Forelimb muscle (tissue), 1 donor: ENCODE data around the gene PEX14. TPM values are rescaled to one million over a fixed set of nuclear protein-coding genes. Genes with fewer than 3 reads are reported as not detected.

ENCODE experiments used
- DNase-seq: peaks from one replicate; pipeline ENCODE4 v3.0.0-alpha.2; 2013; ENCODE audit warnings: low read depth
- polyA plus RNA-seq: library from polyadenylated mRNA; unstranded; fragments of 120-200 nt; gene quantifications from one replicate; pipeline ENCODE4 v1.2.1, GENCODE V29; 2013; ENCODE audit not compliant: insufficient read length

PEX14 gene
- polyA plus RNA-seq, 1 donor = 13.9 TPM

GRCh38 chr1:10592373-10592772 lies 117.6 kb downstream of the PEX14 start:
- no peak for DNase-seq

DNA sequence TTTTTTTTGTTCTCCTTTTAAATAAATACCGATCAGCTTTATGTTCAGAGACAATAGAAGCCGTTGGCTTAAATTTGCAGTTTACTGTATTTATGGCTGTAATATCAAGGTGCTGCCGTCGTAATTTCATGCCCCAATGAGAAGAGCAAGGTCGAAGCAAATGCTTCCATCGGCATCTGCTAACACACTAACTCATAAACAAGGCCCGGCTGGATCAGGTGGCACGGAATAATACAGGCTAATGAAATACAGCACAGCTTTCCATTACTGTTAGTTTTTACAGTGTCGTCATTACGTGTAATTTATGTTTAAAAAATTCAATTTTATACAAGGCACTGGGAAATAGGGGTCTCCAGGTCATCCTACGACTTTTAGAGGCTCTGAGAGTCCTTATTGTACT lies 119.0 kb downstream of the PEX14 start:
- no peak for DNase-seq

- DNase-seq = no peak
Observed at GRCh38 chr1:10594595-10595223, 120.0 kb downstream of the PEX14 start.

- DNase-seq = no peak
Observed at GRCh38 chr1:10596780-10597179, 122.0 kb downstream of the PEX14 start.

GRCh38 chr1:10597492-10598388 lies 123.0 kb downstream of the PEX14 start:
- no peak for DNase-seq

GRCh38 chr1:10598389-10598702 lies 123.6 kb downstream of the PEX14 start:
- peak; percentile 6 for DNase-seq

DNA sequence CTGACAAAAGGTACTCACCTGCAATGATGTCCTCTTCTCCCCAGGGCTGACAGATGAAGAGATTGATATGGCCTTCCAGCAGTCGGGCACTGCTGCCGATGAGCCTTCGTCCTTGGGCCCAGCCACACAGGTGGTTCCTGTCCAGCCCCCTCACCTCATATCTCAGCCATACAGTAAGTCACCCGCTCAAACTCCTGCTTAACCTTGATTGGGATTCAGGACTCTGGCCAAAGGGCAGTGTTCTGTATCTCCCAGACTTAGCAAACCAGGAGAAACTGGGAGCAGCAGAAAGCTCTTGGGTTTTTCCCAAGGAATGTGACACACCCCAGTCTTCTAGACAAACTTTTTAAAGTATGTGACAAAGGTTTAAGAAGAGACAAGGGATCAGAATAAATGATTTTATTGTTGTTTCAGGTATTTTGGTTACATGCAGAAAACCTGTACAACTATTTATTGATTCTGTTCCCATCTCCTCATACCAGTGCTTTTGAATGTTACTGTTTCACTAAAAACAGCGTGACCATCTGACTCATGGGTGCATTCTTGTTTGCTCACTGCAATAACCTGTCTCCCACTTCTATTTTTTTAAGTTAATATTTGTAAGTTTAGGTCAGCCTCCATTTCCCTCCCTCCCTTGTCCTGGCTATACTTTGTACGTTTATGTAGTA lies 124.6 kb downstream of the PEX14 start:
- DNase-seq = no peak

DNA sequence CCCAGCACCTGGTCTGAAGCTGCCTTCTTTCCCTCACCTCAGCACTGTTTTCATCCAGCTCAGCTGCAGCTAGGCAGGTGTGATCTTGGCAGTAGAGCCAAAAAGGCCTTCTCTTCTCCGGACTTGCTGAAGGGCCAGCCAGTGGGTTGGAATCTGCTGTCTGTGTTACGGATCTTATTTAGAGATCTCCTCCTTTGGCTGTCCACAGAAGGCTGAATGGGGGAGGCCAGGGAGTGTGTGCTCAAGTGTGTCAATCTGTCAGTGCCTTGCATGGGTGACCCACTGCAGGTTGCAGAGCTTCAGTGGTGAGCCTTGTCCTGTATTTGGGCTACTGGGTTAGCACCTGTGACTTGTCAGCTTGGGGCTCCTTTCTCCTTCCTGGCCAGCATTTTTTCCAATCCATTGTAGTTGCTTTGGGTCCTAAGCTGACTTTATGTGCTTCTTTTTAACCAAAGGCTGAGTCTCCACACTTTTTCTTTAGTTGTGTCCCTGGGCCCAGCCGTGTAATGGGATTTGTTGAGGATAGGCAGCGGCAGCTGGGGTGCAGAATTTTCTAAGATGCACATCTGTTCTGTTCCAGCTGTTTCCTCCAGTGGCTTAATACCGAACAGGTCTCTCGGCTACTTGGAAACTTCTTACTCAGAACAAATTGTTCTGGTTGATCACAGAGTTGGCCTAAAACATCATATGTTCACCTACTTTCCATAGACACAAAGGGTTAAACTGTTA lies 126.8 kb downstream of the PEX14 start:
- DNase-seq = no peak

GRCh38 chr1:10602936-10603335 lies 128.2 kb downstream of the PEX14 start:
- no peak for DNase-seq

- DNase-seq = no peak
Observed at GRCh38 chr1:10604966-10605365, 130.2 kb downstream of the PEX14 start.

- DNase-seq = no peak
Observed at GRCh38 chr1:10606064-10606463, 131.3 kb downstream of the PEX14 start.

DNA sequence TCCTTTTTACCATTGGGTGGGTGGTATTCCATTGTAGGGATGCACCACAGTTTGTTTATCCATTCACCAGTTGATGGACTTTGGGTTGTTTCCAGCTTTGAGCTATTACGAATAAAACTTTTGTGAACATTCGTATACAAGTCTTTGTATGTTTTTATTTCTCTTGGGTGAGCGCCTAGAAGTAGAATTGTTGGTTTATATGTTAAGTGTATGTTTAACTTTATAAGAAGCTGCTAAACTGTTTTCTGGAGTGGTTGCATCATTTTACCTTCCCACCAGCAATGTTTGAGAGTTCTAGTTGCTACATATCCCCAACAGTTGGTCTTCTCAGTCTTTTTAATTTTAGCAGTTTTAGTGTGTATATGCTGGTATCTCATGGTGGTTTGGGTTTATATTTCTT lies 132.5 kb downstream of the PEX14 start:
- no peak for DNase-seq

GRCh38 chr1:10608690-10609089 lies 133.9 kb downstream of the PEX14 start:
- no peak for DNase-seq

DNA sequence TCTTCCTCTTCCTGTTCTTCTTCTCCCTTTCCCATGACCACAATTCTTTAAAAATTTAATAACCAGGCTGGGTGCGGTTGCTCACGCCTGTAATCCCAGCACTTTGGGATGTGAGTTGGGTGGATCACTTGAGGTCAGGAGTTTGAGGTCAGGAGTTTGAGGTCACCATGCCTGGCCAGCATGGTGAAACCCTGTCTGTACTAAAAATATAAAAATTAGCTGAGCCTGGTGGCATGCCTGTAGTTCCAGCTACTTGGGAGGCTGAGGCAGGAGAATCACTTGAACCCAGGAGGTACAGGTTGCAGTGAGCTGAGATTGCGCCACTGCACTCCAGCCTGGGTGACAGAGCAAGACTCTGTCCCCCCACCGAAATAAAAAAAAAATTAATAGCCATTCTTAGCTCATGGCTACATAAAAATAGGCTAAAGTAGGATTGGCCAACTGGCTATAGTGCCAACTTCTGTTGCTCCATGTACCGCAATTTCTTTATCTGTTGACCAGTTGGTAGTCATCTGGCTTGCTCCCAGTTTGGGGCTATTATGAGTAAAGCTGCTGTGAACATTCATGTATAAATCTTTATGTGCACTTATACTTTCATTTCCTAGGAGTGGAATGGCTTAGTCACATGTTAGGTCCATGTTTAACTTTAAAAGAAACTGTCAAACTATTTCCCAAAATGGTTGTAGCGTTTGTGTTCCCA lies 136.3 kb downstream of the PEX14 start:
- DNase-seq = no peak

DNA sequence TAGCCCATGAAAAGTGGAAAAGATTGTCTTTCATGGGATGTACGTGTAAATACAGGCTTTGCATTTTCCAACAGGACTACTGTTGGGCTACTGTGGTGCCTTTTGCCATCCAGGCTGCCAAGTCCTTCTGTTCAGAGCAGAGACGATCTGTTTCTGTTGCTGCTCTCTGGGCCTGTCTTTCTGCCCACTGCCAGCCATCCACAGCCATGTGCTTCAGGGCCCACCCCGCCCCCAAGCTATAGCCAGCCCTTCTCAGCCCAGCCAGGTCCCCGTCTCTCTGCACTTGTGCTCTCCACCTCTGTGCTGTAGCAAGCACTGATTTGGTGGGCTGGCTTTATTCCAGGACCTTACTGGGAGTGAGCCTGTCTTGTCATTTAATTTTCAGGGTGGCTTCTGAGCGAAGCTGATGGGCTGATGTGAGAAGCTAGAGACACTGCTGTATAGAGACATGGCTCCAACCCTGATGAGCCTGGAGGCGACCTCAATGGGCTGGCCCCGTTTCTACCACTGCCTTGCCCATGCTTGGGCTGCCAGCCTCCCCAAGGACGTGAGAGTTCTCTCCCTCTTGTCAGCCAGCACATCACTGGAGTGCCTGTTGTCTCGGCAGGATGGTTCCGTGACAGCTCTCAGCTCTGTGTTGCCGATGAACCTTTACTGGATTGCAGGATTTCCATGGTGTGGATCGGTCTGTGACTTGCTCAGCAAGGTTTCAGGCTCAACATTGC lies 137.8 kb downstream of the PEX14 start:
- no peak for DNase-seq

DNA sequence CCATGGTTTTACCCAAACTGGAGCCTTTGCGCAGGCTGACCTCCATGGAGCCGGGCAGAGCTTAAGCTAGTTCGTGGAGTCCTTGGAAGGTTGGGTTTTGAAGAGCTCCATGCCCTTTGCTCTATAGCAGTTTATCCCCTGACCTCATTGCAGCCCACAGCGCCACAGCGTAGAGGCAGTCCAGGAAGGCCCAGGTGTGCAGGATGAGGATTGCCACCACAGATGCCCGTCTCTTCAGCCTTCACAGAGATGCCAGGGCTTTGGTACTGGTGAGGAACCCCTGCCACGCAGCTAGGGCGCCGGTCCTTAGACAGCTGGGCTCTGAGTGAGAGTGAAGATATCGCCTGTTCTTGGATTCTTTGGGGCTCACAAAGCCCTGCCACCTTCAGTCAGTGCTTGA lies 138.6 kb downstream of the PEX14 start:
- DNase-seq = no peak

DNA sequence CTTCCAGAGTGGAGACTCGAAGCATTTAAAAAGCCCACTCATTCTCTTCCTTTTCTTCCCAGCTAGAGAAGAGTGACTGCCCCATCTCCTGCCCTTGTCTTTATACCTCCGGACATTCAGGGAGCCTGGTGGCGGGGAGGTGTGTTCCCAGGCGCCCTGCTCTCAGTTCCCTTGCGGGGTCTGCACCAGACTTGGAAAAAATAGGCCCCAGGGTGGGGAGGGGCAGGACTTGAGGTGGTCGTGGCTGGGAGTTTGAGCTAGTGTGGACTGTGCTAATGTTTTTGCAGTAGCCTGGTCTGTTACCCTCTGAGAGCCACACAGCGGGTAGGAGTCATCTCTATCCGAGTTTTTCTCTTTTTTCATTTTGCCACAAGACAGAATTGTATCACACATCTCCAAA lies 139.1 kb downstream of the PEX14 start:
- no peak for DNase-seq

GRCh38 chr1:10614377-10615225 lies 139.9 kb downstream of the PEX14 start:
- no peak for DNase-seq

DNA sequence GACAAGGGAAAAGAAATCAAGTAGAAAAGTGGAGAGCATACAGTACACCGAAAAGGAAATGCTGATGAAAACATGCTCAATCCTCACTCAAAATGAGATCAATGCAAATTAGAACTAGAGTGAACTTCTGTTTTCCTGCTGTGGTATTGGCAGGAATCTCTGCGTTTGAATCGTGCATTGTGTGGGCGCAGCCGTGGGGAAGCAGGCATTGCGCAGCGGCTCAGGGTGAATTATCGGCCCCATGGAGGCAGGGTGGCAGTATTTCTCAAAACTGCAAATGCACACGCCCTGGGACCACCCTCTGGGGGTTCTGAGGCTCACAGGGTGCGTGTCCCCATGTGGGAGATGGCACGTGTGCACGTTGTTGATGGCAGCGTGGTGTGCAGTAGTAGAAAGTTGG lies 140.6 kb downstream of the PEX14 start:
- DNase-seq = no peak
